HG02759 (cell line): Measurements from ENCODE around the gene PDGFC.
A peak's percentile ranks its signal among the peaks of the same experiment; 100 is the strongest.

ENCODE experiments used
- ATAC-seq: cut with Tn5 transposase; IDR thresholded peaks from one replicate; pipeline ENCODE4 v1.9.1; 2021; ENCODE audit warnings: mild to moderate bottlenecking, moderate library complexity; ENCODE audit not compliant: unreplicated experiment

PDGFC gene

DNA sequence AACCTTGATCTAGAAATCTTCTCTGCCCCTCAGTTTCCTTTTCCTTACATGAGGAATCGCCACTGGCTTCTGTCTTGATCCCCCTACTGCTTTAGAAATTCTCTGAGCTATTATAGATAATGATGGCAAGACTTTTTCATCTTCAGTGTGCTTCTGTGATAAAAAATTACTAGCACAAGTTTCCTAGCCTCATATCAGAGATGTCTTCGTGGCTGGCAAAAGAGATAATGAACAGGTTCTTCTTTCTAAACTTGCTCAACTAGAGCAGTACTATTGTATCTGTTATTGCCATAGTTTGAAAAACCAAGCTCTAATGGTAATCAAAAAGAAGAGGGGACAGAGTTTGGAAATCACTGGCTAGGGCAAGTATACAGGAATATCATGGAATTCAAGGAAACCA, 4.1 kb upstream of the PDGFC start:
- ATAC-seq = no peak

DNA sequence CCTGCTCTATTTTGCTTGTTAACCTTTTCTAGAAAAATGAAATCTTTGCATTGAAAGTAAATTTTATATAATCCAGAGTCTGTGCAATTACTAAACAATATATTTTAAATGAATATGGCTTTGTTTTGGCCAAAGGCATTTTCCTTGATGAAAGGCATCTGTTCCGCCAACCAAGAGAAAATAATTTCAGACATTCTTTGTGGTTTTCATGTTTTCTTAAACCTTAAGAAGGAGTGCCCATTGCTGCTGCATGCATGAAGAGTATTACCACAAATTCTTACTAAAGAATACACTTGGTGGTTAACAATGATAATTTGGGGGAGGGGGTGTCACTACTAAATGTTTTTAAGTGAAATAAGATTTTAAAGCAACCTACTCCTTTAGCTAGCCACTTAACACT, 2.7 kb upstream of the PDGFC start:
- ATAC-seq = no peak

DNA sequence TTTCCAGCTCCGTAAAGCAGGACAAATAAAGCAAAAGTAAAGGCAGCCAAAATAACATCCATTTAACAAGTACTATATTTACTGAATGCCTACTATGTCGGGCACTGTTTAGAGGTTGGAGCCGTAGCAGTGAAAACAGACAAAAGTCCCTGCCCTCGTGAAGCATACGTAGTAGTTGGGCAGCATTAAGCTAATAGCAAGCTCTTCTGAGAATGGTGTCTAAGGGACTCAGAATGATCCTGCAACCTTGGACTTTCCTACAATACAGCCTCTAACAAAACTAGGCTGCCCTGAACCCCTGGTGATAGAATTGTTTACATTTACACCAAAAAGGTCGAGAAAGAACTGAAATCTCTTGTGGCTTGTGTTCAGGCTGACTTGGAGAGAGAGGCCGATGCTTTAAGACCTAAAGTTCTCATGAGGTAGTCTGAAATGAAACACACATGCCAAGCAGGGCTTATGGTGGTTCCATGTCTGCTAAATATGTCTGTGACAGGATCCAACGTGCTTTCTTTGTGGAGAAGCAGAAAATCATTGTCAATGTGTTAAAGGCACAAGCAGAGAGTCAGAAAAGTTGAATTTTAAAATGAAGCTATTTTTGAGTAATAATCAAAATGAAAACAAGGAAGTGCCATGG, 898 bp upstream of the PDGFC start:
- ATAC-seq = no peak

DNA sequence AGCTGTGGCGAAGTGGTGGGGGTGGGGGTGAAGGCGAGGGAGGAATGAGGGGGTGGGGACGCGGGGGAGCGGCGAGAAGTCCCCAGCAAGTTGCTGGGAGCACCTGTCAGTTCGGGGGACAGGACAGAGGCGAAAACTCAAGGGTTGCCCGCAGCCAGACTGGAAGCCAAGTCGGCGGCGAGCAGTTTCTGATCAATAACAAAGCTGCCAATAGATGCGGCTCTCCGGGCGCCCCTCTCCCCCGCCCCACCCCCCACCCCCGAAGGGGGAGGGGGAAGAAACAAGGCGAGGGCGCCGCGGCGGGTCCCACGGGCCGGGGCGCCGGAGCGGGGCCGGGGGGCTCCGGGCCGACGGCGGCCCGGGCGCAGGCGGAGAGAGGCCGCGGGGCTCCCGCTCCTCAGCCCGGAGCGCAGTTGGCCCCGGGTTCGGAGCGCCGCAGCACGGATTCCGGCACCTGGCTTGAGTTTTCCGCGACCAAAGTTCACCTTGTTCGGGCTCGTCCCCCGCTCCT, 379 bp downstream of the PDGFC start:
- peak; percentile 20 for ATAC-seq

DNA sequence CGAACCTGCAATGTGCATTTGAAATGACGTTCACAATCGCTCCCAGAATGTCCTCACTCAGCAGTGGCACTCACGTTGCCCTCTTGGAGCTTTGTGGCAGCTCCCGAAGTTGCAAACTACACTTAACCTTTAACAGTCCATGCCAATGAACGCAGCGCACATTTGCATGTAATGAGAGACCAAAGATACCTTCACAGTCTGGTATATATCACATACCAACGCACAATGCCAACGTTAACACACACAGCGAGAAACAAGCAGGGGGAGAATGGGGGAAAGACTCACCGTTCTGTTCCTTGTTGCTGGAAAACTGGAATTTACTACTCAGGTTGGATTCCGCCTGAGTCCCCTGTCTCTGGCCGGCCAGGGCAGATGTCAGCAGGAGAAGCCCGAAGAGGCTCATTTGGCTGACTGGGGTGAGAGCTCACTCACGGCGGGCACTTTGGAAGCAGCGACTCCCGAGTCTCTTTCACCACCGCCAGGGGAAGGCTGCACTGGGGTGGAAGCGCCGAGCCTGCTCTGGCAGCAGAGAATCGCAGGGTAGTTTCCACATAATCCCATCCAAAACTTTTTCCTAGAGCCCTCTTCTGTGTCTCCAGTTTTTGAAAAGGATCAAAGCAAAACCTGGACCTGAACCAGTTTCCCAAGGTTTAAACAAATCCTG, 966 bp downstream of the PDGFC start:
- no peak for ATAC-seq

DNA sequence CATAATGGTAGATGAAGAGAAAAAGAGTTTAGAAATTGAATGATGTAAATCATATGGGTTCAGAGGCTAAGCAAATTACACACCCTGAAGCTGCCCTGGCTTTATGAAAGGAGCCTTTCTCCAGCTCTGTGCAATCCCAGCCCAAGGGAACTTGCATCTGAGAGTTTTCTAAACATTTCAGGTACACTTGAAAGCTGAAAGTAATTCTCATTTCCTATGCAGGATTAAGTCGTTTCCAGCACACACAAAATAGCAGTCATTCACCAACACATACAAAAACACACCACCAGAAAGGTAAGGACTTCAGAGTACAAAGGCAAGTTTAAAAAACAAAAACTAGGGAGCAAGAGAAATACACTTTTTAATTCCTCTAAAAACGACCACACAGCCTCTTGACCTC, 1.7 kb downstream of the PDGFC start:
- no peak for ATAC-seq

DNA sequence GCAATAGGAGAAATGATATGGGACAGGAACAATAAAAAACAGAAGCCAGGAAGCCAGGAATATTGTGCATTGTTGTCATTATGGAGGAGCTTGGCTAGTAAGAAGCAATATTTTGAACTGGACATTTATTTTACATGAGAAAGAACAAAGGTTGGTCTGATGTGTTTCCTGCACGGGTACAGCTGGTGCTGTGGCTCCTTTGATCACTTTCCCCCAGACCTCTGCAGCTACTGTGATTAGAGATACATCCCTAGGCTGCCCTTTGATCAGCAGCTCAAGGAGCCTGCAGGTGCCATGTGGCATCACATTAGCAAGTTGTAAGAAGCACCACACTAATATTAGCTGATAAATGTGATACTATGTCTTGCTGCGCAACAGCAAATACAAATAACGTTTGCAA, 2.5 kb downstream of the PDGFC start:
- no peak for ATAC-seq

DNA sequence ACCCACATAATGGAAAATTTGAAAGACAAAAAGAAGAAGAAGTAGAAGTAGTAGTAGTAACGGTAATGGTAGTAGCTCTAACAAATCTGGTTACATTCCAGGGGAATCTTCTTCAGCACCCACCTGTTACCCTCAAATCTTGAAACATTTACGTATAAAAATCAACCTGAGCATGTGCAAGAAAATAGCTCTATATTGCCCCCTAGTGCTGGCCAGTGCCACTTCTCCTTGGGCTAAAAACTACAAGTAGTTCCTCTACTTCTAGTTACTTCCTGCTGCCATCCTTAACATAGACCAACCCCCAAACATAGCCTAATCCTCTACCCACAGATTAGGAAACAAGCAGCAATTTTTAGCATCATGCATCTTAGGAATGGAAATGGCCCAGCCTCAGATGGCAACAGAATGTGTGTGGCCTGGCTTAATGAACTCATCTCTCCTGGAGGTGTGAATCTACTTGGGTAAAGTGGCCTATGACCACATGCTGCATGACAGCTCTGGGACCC, 3.1 kb downstream of the PDGFC start:
- peak; percentile 64 for ATAC-seq

DNA sequence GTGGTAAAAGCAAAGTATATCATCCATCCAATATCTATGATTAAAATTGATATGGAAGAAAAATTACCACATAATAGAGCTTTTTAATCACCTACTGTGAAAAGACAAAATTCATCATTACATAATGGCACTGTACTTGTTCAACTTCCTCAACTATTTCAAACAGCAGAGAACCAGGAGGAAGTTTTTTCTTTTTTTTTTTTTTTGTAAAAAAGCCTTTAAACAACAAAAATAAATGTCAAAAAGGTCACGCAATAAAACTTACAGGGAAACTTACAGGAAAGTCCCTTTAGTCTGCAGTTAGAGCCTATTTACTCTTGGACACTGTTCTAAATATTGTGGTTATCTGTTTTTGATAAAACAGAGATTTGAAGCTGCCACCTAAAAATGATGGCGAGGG, 4.8 kb downstream of the PDGFC start:
- ATAC-seq = no peak

DNA sequence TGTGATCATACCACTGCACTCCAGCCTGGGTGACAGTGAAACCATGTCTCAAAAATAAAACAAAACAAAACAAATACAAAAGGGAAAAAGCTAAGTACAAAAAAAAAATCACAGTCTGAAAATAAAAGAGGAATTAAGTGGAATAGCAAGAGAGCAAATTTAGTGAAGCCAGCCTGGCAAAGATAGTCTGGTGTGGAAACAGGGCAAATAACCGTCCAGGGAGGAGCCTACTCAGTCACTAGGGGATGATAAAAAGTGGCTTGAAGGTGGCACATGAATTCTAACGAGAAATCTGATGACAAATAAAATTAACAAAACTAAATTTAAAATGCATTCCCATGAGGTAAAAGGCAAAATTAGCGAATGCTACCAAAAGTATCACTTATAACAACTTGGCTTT, 8.2 kb downstream of the PDGFC start:
- no peak for ATAC-seq

DNA sequence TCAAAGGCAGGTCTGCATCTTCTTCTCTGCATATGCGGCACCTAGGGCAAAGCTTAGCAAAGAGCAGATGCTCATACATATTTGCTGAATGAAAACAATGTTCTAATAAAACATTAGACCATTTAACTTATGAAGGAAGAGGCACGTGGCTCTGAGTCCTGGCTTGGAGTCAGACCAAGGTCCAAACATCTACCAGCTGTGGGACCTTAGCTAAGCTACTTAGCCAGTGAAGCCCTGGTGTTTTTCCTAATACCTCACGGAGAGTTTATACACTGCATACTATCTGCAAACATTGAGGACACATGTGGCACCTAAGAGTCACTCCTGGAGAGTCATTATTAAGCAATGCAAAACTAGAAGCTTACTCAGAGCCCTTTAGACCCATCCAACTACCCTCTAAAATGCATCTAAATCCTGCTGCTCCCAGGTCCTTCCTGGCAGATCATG, 9.0 kb downstream of the PDGFC start:
- ATAC-seq = no peak

DNA sequence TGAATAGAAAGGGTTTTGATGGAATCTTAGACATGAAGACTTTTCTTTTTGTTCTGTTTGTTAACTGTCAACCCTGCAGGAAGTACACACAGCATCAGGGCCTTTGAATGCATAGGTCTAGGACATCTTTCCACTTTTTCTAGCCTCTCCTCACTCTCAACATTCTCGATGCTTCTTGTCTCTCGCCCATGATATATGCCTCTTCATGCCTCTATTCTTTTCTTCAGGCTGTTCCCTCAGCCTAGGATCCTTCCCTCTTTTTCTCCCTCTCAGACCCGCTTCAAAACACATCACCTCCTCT, 9.6 kb downstream of the PDGFC start:
- ATAC-seq = no peak

DNA sequence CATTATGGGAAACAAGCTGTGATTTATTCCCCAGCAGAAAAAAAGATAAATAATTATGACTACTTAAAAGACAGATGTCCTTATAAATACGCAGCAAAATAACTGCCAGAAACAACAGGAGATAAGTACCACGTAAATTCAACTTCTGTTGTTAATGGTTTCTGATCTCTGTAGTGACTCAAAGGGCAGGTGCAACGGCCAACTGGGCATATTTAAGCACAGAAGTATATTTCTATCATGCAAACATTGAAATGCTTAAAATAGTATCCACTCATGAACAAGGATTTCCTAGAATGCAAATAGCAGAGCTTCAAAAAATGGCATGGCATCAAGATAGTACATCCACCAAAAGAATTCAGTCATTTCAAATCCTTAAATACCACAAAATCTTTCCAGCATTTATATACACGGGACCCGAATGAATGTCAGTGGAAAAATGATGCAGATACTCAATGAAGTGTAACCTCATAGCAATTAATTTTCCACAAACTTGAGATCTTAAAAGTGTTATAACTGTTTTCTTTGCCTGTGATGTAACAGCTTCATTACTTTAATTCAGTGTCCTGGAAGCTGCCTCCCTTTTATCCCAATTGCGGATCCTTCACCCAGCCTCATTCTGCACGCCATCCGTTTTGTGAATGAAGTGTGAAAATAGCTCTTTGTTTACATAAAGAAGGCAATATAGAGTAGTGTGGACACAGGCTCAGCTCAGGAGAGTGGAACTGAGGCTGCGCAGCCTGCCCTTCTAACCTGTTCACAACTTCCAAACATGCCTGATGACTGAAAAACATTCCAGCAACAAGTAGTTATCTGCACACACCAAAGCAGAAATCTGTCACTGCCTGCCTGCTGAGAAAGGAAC, 10.2 kb downstream of the PDGFC start:
- ATAC-seq = no peak

DNA sequence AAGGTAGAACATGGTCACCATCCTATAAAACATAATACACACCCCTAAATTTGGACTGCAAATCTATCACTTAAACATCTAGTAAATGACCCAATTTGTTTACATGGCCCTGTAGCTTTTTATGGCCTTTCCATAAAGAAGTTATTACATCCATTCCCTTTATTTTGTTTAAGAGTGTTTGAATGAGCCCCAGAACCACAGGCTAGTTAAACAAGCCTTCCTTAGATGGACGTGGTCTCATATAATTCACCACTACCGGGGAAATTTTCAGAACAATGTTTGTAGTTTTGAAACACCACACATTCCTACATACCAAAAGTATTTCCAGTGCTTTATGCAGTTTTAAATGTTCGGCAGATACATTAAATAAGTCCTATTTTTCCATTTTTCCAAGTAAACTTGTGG, 12.3 kb downstream of the PDGFC start:
- no peak for ATAC-seq

DNA sequence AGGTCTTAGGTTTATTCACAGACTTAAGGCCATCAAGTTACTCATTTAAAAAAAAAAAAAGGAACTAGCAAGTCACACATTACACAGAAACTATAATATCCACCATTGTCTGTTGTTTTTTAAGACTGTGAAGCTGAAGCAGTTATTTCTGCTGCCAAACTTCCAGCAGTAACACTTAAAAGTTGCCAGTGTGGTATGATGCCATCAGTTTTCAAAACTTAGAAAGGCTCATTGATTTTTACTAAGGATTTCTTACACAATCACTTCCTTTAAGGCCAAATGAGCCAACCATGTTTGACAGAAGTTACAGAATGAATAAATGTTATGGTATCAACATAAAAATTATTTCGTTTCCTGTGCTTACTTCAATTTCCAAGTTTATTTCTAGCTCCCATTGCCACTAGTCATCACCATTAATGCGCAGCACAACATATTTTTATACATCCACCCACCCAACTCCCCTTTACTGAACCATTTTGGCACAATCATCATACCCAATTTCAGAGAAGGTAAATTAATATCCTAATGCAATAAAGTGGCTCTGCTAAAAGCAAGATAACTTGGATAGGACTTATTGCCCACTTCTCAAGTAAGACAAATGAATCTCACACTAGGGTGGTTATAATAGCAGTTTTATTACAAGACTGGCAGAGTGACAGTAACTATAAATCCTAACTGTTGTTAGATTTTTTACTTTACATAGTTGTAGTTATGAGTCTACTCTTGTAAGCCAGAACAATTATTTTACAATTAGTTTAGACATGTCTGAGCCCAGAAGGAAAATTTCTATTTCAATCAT, 13.1 kb downstream of the PDGFC start:
- ATAC-seq = no peak

DNA sequence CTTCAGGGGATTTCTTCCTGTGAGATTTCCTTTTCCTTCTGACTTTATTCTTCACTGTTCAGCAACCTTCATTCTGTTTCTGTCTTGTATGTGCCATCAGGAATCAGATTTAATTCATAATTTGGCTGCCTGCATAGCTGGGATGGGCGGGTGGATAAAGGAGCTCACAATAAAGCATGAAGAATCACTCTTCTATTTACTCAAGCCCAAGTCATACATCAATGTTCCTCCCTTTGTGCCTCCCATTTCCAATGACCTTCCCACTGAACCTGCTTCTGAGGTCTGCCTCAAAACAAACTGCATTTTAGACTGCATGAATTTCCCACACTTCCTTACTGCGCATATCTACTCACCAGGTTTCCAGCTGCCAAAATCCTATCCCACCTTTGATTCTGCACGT, 14.0 kb downstream of the PDGFC start:
- ATAC-seq = no peak

DNA sequence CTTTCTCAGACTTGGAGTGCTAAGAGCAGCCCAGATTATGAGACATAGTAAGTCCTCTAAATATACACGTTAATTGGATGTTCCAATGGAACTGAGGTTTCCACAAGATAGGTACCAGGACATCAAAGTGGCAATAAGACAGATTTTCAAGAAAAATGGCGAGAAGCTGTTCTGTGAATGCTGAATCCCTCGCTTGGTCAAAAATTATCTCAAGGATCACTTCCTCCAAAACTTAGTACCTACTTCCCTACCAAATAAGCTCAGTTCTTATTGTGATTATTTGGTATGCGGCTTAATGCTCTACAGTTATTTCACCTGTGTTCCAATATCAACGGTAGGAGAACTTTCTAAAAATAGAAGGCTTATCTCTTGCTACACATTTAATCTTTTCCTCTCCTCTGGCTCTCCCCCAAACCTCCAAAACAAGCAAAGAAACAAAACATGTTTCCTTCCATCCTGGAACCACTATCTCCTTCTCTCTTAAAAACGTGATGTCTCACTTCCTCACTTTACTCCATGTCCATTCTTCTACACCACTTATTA, 14.7 kb downstream of the PDGFC start:
- no peak for ATAC-seq

DNA sequence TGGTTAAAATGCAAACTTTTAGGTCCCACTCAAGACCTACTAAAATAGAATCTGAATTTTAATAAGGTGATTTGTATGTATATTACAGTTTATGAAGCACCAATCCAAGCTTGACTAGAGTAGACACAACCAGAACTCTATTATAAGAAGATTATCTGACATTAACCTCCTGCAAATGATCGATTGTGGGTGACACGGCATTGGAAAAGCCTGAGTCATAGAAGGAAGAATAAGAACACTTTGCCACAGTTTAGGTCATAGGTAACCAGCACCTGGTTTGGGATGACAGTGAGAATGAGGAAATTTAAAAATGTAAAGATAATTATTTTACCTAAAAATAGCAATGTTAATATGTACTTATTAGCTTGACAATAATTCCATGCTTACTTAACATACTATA, 15.2 kb downstream of the PDGFC start:
- no peak for ATAC-seq

DNA sequence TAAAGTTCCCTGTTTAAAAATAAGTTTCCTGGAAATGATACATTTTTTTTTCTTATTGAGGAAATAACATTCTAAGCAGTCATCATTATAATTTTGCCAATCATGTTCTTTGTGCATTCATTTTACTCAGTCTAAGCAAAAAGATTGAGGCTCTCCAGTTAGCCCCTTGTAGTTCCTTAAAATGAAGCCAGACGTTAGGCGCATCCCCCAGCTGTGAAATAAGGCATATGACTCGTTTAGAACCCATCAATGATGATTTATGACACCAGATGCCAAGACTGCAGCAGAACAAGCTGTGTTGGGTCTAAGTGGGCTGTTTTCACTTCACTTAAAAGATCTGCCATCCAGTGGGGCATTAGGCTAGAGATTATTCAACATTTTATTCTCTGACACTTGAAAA, 17.0 kb downstream of the PDGFC start:
- ATAC-seq = no peak

DNA sequence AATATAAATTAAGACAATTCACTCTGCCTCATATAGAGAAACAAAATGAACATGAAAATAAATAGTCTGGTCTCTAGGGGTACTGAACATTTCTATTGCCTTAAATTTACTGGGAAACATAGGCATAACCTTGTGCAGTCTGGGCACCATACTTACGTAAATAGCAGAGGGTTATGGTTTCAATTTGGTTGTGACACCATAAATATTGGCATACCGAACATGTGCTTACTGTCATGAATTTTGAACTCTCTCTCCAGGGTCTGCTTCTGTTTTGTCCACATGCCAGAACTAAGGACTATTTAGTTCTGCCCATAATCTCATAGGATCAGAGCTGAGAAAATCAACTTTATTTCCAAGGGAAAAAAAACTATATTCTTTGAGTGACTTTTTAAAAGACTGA, 17.6 kb downstream of the PDGFC start:
- ATAC-seq = no peak

DNA sequence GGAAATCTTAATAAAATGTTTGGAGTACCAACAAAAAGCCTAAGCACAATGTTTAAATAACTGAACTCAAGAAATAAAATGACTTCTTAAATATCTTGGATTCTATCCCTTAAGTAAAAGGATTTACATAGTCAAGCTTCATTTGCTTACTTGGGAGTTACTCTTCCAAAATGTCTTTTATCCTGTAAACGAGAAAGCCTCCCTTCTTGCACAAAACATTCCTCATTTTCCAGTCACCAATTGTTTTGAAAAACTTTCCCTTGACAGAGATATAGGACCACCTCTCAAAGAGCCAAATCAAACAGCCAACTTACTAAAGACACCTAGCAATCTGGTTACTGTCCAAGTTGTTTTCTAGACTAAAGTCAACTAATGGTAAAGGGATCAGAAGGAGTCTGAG, 18.6 kb downstream of the PDGFC start:
- ATAC-seq = no peak
